ENCODE measurements around the gene TMEM244.

DNA sequence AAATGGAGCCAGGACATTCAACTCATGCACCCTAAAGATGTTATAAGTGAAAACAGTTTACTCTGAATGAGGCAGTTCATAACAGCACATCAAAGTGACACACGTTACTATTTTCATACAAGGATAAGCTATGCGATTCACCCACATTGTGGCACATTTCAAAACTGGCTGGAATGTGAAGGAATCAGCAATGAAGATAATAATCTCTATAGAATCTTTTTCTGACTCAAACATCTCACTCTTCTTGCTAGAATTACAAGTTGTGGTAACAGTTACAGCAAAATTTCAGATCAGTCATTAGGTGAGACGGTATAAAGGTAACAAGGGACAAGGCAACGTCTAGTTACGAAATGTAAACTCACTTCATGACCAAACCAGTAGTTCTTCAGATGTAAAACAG lies 17.5 kb downstream of the TMEM244 start:
- TF ChIP-seq, protein P1, sequence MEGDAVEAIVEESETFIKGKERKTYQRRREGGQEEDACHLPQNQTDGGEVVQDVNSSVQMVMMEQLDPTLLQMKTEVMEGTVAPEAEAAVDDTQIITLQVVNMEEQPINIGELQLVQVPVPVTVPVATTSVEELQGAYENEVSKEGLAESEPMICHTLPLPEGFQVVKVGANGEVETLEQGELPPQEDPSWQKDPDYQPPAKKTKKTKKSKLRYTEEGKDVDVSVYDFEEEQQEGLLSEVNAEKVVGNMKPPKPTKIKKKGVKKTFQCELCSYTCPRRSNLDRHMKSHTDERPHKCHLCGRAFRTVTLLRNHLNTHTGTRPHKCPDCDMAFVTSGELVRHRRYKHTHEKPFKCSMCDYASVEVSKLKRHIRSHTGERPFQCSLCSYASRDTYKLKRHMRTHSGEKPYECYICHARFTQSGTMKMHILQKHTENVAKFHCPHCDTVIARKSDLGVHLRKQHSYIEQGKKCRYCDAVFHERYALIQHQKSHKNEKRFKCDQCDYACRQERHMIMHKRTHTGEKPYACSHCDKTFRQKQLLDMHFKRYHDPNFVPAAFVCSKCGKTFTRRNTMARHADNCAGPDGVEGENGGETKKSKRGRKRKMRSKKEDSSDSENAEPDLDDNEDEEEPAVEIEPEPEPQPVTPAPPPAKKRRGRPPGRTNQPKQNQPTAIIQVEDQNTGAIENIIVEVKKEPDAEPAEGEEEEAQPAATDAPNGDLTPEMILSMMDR (IDR thresholded peaks at IDR 0.05) = no peak
- no peak for TF ChIP-seq POLR2A (IDR thresholded peaks at IDR 0.05)
